ENCODE measurements around the gene CAP2. TPM values are rescaled to one million over a fixed set of nuclear protein-coding genes. Genes with fewer than 3 reads are reported as not detected.

CAP2 gene
- total and polyA plus RNA-seq, 3 donors from 2014 or later: 1.6 to 5.2 (median 2.9) TPM

GRCh38 chr6:17353440-17354175, 39.8 kb upstream of the CAP2 start:
- WGBS, 2 donors: 78 to 81% methylated on average over 4 of the region's 4 CpGs
- Histone ChIP-seq H3K9me3 (no peaks in the 10 kb centered on the region), H3K36me3 (ENCODE audit: low read depth, missing control alignments) (no peaks in the 10 kb centered on the region), H3K4me3 (no peak overlapping the region), H3K27me3 (no peaks in the 10 kb centered on the region), H3K4me1 (no peaks in the 10 kb centered on the region), H3K27ac (no peak overlapping the region)
- TF ChIP-seq CTCF (IDR thresholded peaks at IDR 0.05) (no peak), POLR2A (IDR thresholded peaks at IDR 0.05) (no peak)
- intact Hi-C loops (cut with DNase I; ENCODE audit: low total_unique reads): no loop called here
- no peak for DNase-seq

GRCh38 chr6:17354700-17355403, 38.5 kb upstream of the CAP2 start:
- H3K4me3 ChIP-seq: no peak overlapping the region
- H3K36me3 ChIP-seq (ENCODE audit: low read depth, missing control alignments): no peaks in the 10 kb centered on the region
- H3K9me3 ChIP-seq: no peaks in the 10 kb centered on the region
- 80 to 84% methylated on average over 4 of the region's 4 CpGs for WGBS, 2 donors
- no peaks in the 10 kb centered on the region for H3K27me3 ChIP-seq
- DNase-seq: no peak
- TF ChIP-seq POLR2A (IDR thresholded peaks at IDR 0.05): no peak
- TF ChIP-seq CTCF (IDR thresholded peaks at IDR 0.05): no peak
- no peaks in the 10 kb centered on the region for H3K4me1 ChIP-seq
- no peak overlapping the region for H3K27ac ChIP-seq
- intact Hi-C loops (cut with DNase I; ENCODE audit: low total_unique reads): no loop called here

GRCh38 chr6:17355404-17355774, 38.0 kb upstream of the CAP2 start:
- intact Hi-C loops (cut with DNase I; ENCODE audit: low total_unique reads): no loop called here

GRCh38 chr6:17358515-17358914, 34.9 kb upstream of the CAP2 start:
- TF ChIP-seq CTCF (IDR thresholded peaks at IDR 0.05): no peak
- no peak for TF ChIP-seq POLR2A (IDR thresholded peaks at IDR 0.05)
- no peak for DNase-seq
- no peak overlapping the region for H3K4me3 ChIP-seq
- peaks cover 4% of the 10 kb centered on the region for H3K4me1 ChIP-seq
- H3K36me3 ChIP-seq (ENCODE audit: low read depth, missing control alignments): no peaks in the 10 kb centered on the region
- no peaks in the 10 kb centered on the region for H3K27me3 ChIP-seq
- no peaks in the 10 kb centered on the region for H3K9me3 ChIP-seq
- H3K27ac ChIP-seq: no peak overlapping the region
- intact Hi-C loops (cut with DNase I; ENCODE audit: low total_unique reads): no loop called here

More at GRCh38 chr6:17355404-17355774, 38.0 kb upstream of the CAP2 start:
- no peak for TF ChIP-seq POLR2A (IDR thresholded peaks at IDR 0.05)
- H3K36me3 ChIP-seq (ENCODE audit: low read depth, missing control alignments): no peaks in the 10 kb centered on the region
- H3K27ac ChIP-seq: no peak overlapping the region
- no peaks in the 10 kb centered on the region for H3K9me3 ChIP-seq
- no peaks in the 10 kb centered on the region for H3K27me3 ChIP-seq
- no peak for DNase-seq
- H3K4me1 ChIP-seq: no peaks in the 10 kb centered on the region
- no peak overlapping the region for H3K4me3 ChIP-seq
- WGBS, 2 donors: 88 to 92% methylated on average over 2 of the region's 2 CpGs

- Histone ChIP-seq H3K27ac (no peak overlapping the region), H3K9me3 (no peaks in the 10 kb centered on the region), H3K36me3 (ENCODE audit: low read depth, missing control alignments) (no peaks in the 10 kb centered on the region), H3K4me1 (peaks cover 4% of the 10 kb centered on the region), H3K4me3 (no peak overlapping the region), H3K27me3 (no peaks in the 10 kb centered on the region)
- intact Hi-C loops (cut with DNase I; ENCODE audit: low total_unique reads): no loop called here
- no peak for DNase-seq
- WGBS, 2 donors: 79 to 90% methylated on average over 4 of the region's 4 CpGs
- TF ChIP-seq POLR2A (IDR thresholded peaks at IDR 0.05) (no peak), CTCF (IDR thresholded peaks at IDR 0.05) (no peak)
These were observed 32.8 kb upstream of the CAP2 start for GRCh38 chr6:17360564-17360963.

Data from testis (tissue), 3 donors.